ENCODE data around the gene AGFG2.
A peak's percentile ranks its signal among the peaks of the same experiment; 100 is the strongest.

The AGFG2 gene

GRCh38 chr7:100585511-100586265 lies 46.7 kb downstream of the AGFG2 start, which contains the start of gene LRCH4:
Gene LRCH4 (minus strand): TSS chr7:100586129. CDS start chr7:100586100, 29 bp downstream.
- DNase-seq (ENCODE audit: low spot score): no peak
- H3K27ac ChIP-seq: peak within 1 kb of the TSS; percentile 76 to 98
- peak within 1 kb of the TSS; percentile 98 for H3K4me3 ChIP-seq
- no peak for TF ChIP-seq CTCF (IDR thresholded peaks at IDR 0.05)

DNA sequence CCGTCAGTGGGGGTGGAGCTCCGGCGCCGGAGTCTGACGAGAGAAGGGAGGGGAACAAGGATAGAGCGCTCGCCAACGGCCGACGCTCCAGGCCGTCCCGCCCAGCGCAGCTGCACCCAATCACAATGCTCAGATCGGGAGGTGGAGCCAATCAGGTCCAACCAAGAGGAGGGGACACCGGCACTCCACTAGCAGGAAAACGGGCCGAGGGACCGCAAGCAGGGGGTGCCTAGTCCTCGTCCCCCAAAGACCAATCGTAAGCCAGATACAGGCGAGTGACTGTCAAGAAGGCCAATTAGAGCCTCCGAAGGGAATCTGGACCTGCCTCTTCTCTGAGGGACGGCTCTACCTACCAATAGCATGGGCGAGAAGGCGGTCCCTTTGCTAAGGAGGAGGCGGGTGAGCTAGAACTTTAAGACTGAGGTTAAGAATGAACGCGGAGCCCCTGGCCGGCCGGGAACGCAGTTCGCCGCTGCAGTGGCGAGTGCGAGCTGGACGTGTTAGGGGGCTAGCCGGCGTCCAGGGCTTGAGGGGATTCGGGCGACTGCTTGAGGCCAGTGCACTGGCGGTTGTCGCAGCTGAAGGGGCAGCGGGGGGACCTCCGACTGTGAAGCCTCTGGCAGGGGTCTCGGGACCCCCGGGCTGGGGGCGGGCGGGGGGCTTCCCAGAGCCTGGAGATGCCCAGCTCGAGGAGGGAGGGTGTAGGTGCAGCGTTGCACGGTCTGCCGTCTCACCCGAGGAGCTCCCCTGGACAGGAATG lies 47.4 kb downstream of the AGFG2 start, which contains the start of gene FBXO24:
FBXO24 (plus strand) TSS at position 63 of the 760 bp plus-strand sequence; CDS start at position 361, 298 bp downstream.
- peak; percentile 100 for DNase-seq (ENCODE audit: low spot score)
- Histone ChIP-seq H3K4me3 (peak within 1 kb of the TSS; percentile 98), H3K27ac (peak within 1 kb of the TSS; percentile 76 to 98)
- TF ChIP-seq CTCF (IDR thresholded peaks at IDR 0.05): no peak

- H3K27ac ChIP-seq: no peak overlapping the region
- no peak overlapping the region for H3K4me3 ChIP-seq
- no peak for DNase-seq (ENCODE audit: low spot score)
- no peak for TF ChIP-seq CTCF (IDR thresholded peaks at IDR 0.05)
Measured at GRCh38 chr7:100588438-100588837, 49.4 kb downstream of the AGFG2 start.

GRCh38 chr7:100589341-100589947 lies 50.4 kb downstream of the AGFG2 start:
- TF ChIP-seq CTCF (IDR thresholded peaks at IDR 0.05): no peak
- DNase-seq (ENCODE audit: low spot score): no peak
- peak overlapping the region in 1 of 2 donors; percentile 13 for H3K27ac ChIP-seq
- H3K4me3 ChIP-seq: peak overlapping the region; percentile 27

DNA sequence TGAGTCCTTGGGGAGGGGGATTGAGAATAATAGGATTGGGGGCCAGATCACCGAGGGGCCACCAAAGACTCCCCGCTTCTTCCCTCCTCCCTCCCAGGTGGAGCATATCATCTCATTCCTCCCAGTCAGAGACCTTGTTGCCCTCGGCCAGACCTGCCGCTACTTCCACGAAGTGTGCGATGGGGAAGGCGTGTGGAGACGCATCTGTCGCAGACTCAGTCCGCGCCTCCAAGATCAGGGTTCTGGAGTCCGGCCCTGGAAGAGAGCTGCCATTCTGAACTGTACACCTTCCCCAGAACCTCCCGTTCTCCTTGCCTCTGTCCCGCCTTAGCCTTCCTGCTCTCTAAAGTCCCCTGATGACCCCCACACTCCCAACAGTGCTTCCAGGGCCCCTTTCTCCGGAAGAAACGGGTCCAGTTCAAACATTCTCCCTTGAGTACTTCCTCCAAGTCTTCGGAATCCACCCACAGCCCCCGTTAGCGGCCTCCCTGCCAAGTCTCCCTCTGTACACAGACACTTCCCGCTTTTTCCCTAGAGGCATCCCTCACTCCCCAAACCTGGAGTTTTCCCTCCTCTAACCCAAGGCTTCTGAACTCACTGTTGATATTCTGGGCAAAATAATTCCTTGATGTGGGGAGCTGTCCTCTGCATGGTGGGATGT lies 51.2 kb downstream of the AGFG2 start:
- Histone ChIP-seq H3K4me3 (peak overlapping the region; percentile 27), H3K27ac (peak overlapping the region in 1 of 2 donors; percentile 13)
- no peak for DNase-seq (ENCODE audit: low spot score)
- no peak for TF ChIP-seq CTCF (IDR thresholded peaks at IDR 0.05)

DNA sequence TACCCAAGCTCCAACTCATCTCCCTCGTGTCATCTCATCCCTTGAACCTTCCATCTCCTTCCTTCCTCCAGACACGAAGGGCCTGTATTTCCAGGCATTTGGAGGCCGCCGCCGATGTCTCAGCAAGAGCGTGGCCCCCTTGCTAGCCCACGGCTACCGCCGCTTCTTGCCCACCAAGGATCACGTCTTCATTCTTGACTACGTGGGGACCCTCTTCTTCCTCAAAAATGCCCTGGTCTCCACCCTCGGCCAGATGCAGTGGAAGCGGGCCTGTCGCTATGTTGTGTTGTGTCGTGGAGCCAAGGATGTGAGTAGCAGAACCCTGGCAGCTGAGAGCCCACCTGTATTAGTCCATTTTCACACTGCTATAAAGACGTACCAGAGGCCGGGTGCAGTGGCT lies 52.6 kb downstream of the AGFG2 start:
- no peak for DNase-seq (ENCODE audit: low spot score)
- no peak for TF ChIP-seq CTCF (IDR thresholded peaks at IDR 0.05)
- Histone ChIP-seq H3K4me3 (no peak overlapping the region), H3K27ac (no peak overlapping the region)

Measured in coronary artery (tissue), 2 donors.